ENCODE measurements around the gene PCDHGA10. TPM values are rescaled to one million over a fixed set of nuclear protein-coding genes. Genes with fewer than 3 reads are reported as not detected.
"Not testable (repeated sequence)": the region's sequence is repeated elsewhere in the genome, so short reads cannot be mapped to it uniquely, and the experiment has no call there.

Gene PCDHGA10
- total and polyA plus RNA-seq, 8 donors = 0.26 to 3.1 (median 1.8) TPM

DNA sequence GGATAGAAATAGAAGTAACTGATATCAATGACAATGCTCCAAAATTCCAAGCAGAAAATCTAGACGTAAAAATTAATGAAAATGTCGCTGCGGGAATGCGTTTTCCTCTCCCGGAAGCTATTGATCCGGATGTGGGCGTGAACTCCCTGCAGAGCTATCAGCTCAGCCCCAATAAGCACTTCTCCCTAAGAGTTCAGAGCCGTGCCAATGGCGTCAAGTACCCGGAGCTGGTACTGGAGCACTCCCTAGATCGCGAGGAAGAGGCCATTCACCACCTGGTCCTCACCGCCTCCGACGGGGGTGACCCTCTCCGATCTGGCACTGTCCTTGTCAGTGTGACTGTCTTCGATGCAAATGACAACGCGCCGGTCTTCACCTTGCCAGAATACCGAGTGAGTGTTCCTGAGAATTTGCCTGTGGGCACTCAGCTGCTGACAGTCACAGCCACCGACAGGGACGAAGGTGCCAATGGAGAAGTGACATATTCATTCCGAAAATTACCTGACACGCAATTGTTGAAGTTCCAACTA lies 818 bp downstream of the PCDHGA10 start:
- Histone ChIP-seq H3K27me3 (no peaks in the 10 kb centered on the region), H3K4me1 (no peaks in the 10 kb centered on the region), H3K27ac (no peak overlapping the region), H3K4me3 (peak overlapping the region in 1 of 4 donors; percentile 18), H3K36me3 (no peaks in the 10 kb centered on the region), H3K9me3 (peaks cover 0 to 27% (median 5%) of the 10 kb centered on the region in 4 donors)
- ATAC-seq = peak in 1 of 4 donors; percentile 32
- DNase-seq = no peak
- TF ChIP-seq, protein P1, sequence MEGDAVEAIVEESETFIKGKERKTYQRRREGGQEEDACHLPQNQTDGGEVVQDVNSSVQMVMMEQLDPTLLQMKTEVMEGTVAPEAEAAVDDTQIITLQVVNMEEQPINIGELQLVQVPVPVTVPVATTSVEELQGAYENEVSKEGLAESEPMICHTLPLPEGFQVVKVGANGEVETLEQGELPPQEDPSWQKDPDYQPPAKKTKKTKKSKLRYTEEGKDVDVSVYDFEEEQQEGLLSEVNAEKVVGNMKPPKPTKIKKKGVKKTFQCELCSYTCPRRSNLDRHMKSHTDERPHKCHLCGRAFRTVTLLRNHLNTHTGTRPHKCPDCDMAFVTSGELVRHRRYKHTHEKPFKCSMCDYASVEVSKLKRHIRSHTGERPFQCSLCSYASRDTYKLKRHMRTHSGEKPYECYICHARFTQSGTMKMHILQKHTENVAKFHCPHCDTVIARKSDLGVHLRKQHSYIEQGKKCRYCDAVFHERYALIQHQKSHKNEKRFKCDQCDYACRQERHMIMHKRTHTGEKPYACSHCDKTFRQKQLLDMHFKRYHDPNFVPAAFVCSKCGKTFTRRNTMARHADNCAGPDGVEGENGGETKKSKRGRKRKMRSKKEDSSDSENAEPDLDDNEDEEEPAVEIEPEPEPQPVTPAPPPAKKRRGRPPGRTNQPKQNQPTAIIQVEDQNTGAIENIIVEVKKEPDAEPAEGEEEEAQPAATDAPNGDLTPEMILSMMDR (IDR thresholded peaks at IDR 0.05) = no peak
- FAIRE-seq = no peak
- intact Hi-C loops (cut with DNase I) = loop anchor here in 1 of 3 donors (10.0 kb wide), 1 partner anchor 111 kb away; no protein-coding TSS in a partner anchor
- WGBS, 2 donors = 15 to 17% methylated on average over 25 of the region's 25 CpGs

DNA sequence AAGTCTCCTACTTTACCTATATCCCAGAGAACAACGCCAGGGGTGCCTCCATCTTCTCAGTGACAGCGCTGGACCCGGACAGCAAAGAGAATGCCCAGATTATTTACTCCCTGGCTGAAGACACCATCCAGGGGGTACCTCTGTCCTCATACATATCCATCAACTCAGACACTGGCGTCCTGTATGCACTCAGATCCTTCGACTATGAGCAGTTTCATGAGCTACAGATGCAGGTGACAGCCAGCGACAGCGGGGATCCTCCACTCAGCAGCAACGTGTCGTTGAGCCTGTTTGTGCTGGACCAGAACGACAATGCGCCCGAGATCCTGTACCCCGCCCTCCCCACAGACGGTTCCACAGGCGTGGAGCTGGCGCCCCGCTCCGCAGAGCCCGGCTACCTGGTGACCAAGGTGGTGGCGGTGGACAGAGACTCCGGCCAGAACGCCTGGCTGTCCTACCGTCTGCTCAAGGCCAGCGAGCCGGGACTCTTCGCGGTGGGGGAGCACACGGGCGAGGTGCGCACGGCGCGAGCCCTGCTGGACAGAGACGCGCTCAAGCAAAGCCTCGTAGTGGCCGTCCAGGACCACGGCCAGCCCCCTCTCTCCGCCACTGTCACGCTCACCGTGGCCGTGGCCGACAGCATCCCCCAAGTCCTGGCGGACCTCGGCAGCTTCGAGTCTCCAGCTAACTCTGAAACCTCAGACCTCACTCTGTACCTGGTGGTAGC lies 1.9 kb downstream of the PCDHGA10 start:
- intact Hi-C loops (cut with DNase I) = loop anchor here in 1 of 3 donors (10.0 kb wide), 1 partner anchor 110 kb away; no protein-coding TSS in a partner anchor
- FAIRE-seq, H3K27me3 ChIP-seq: not testable (repeated sequence)

DNA sequence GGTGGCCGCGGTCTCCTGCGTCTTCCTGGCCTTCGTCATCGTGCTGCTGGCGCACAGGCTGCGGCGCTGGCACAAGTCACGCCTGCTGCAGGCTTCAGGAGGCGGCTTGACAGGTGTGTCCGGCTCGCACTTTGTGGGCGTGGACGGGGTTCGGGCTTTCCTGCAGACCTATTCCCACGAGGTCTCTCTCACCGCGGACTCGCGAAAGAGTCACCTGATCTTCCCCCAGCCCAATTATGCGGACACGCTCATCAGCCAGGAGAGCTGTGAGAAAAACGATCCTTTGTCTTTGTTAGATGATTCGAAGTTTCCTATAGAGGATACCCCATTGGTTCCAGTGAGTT lies 2.5 kb downstream of the PCDHGA10 start:
- DNase-seq, H3K4me3 ChIP-seq, FAIRE-seq, H3K36me3 ChIP-seq, ATAC-seq, H3K27me3 ChIP-seq, H3K27ac ChIP-seq, H3K4me1 ChIP-seq: not testable (repeated sequence)
- peaks cover 0 to 41% (median 6%) of the 10 kb centered on the region in 4 donors for H3K9me3 ChIP-seq
- intact Hi-C loops (cut with DNase I) = loop anchor here in 1 of 3 donors (10.0 kb wide), 1 partner anchor 110 kb away; no protein-coding TSS in a partner anchor
- WGBS, 2 donors = 17 to 20% methylated on average over 24 of the region's 24 CpGs

More for the DNA sequence above, 1.9 kb downstream of the PCDHGA10 start:
- not testable (repeated sequence) for DNase-seq, H3K4me3 ChIP-seq, H3K4me1 ChIP-seq, H3K27ac ChIP-seq, ATAC-seq, H3K36me3 ChIP-seq
- WGBS, 2 donors = 20 to 21% methylated on average over 29 to 46 of the region's 46 CpGs
- H3K9me3 ChIP-seq = peaks cover 0 to 38% (median 5%) of the 10 kb centered on the region in 4 donors

DNA sequence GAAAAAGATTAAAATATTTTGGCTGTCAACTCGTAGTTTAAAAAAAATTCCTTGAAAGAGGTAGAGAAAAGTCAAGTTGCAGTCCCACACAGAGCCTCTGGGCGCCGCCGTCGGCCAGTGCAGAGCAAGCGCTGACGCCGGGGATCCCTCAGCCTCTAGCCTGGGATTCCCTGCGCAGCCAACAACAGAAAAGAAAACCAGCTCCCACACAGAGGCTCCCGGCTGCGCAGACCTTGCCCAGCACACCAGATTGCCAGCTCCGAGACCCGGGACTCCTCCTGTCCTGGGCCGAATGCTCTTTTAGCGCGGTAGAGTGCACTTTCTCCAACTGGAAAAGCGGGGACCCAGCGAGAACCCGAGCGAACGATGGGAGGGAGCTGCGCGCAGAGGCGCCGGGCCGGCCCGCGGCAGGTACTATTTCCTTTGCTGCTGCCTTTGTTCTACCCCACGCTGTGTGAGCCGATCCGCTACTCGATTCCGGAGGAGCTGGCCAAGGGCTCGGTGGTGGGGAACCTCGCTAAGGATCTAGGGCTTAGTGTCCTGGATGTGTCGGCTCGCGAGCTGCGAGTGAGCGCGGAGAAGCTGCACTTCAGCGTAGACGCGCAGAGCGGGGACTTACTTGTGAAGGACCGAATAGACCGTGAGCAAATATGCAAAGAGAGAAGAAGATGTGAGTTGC lies 4.8 kb downstream of the PCDHGA10 start, which contains the start of gene PCDHGB7:
Gene PCDHGB7, plus strand, starts transcription at position 184 of the 679 bp plus-strand sequence. Its CDS starts 183 bp downstream, at position 367.
- peak; percentile 80 to 95 (median 90) for ATAC-seq

DNA sequence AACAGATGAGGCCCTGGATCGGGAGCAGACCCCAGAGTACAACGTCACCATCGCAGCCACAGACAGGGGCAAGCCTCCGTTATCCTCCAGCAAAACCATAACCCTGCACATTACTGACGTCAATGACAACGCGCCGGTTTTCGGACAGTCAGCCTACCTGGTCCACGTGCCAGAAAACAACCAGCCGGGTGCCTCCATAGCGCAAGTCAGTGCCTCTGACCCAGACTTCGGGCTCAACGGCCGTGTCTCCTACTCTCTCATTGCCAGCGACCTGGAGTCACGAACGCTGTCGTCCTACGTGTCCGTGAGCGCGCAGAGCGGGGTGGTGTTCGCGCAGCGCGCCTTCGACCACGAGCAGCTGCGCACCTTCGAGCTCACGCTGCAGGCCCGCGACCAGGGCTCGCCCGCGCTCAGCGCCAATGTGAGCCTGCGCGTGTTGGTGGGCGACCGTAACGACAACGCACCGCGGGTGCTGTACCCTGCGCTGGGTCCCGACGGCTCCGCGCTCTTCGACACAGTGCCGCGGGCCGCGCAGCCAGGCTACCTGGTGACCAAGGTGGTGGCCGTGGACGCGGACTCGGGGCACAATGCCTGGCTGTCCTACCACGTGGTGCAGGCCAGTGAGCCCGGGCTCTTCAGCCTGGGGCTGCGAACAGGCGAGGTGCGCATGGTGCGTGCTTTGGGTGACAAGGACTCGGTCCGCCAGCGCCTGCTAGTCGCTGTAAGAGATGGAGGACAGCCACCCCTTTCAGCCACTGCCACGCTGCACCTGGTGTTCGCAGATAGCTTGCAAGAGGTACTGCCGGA lies 6.5 kb downstream of the PCDHGA10 start:
- FAIRE-seq = no peak
- WGBS, 2 donors = 21% methylated on average over 66 to 74 of the region's 74 CpGs
- intact Hi-C loops (cut with DNase I) = loop anchor here in 1 of 3 donors (10.0 kb wide), 1 partner anchor 106 kb away; no protein-coding TSS in a partner anchor
- H3K36me3 ChIP-seq = no peaks in the 10 kb centered on the region
- no peaks in the 10 kb centered on the region for H3K4me1 ChIP-seq
- no peak for ATAC-seq
- no peak overlapping the region for H3K27ac ChIP-seq
- H3K9me3 ChIP-seq = peaks cover 0 to 49% (median 12%) of the 10 kb centered on the region in 4 donors
- TF ChIP-seq, protein P1 (IDR thresholded peaks at IDR 0.05) = no peak
- no peak for DNase-seq
- no peaks in the 10 kb centered on the region for H3K27me3 ChIP-seq
- no peak overlapping the region for H3K4me3 ChIP-seq

More for the DNA sequence above, 4.8 kb downstream of the PCDHGA10 start, which contains the start of gene PCDHGB7:
- not testable (repeated sequence) for H3K4me1 ChIP-seq, FAIRE-seq, H3K36me3 ChIP-seq, H3K27ac ChIP-seq, H3K27me3 ChIP-seq
- intact Hi-C loops (cut with DNase I) = loop anchor here in 1 of 3 donors (10.0 kb wide), 1 partner anchor 107 kb away; no protein-coding TSS in a partner anchor
- WGBS, 2 donors = 8 to 10% methylated on average over 45 to 47 of the region's 47 CpGs
- Histone ChIP-seq H3K4me3 (peak within 1 kb of the TSS in 2 of 4 donors; percentile 15 to 31), H3K9me3 (peaks cover 0 to 52% (median 12%) of the 10 kb centered on the region in 4 donors)
- TF ChIP-seq, protein P1 (IDR thresholded peaks at IDR 0.05) = peak in 3 of 4 donors; percentile 20 to 41 (median 34)
- DNase-seq = peak in 4 of 6 donors; percentile 34 to 60 (median 56)

Measured in pancreas (tissue), 10 donors.